GM19023 (cell line): Measurements from ENCODE around the gene MICU2.
A peak's percentile ranks its signal among the peaks of the same experiment; 100 is the strongest.

ENCODE experiments used
- ATAC-seq: cut with Tn5 transposase; IDR thresholded peaks from one replicate; pipeline ENCODE4 v1.9.1; 2021; ENCODE audit warnings: mild to moderate bottlenecking, moderate library complexity; ENCODE audit not compliant: unreplicated experiment

The MICU2 gene

GRCh38 chr13:21504379-21504778 lies 99.6 kb downstream of the MICU2 start:
- ATAC-seq, result no peak

- no peak for ATAC-seq
Measured at GRCh38 chr13:21501686-21502085, 102.3 kb downstream of the MICU2 start.

- no peak for ATAC-seq
Measured at GRCh38 chr13:21486322-21486721, 117.6 kb downstream of the MICU2 start.

GRCh38 chr13:21483748-21484147 lies 120.2 kb downstream of the MICU2 start:
- ATAC-seq, result no peak

- no peak for ATAC-seq
Measured at GRCh38 chr13:21481359-21481758, 122.6 kb downstream of the MICU2 start.

- ATAC-seq, result no peak
Measured at GRCh38 chr13:21478881-21479808, 124.8 kb downstream of the MICU2 start.

- ATAC-seq, result peak; percentile 90
Measured at GRCh38 chr13:21476893-21477472, 127.0 kb downstream of the MICU2 start.

- no peak for ATAC-seq
Measured at GRCh38 chr13:21475115-21475514, 128.9 kb downstream of the MICU2 start.

- ATAC-seq, result no peak
Measured at GRCh38 chr13:21470785-21471184, 133.2 kb downstream of the MICU2 start.

- ATAC-seq, result no peak
Measured at GRCh38 chr13:21466527-21466926, 137.4 kb downstream of the MICU2 start.

GRCh38 chr13:21465710-21466160 lies 138.2 kb downstream of the MICU2 start:
- no peak for ATAC-seq

GRCh38 chr13:21463424-21463823 lies 140.5 kb downstream of the MICU2 start:
- ATAC-seq, result no peak

GRCh38 chr13:21461131-21461530 lies 142.8 kb downstream of the MICU2 start:
- ATAC-seq, result no peak

- ATAC-seq, result peak; percentile 86
Measured at GRCh38 chr13:21458813-21459701, 144.9 kb downstream of the MICU2 start, which contains the start of gene ZDHHC20. Gene ZDHHC20, minus strand, starts transcription at chr13:21459303. Its CDS starts 132 bp downstream, at chr13:21459171.

- ATAC-seq, result peak; percentile 38
Measured at GRCh38 chr13:21458451-21458812, 145.5 kb downstream of the MICU2 start.

GRCh38 chr13:21453387-21454081 lies 150.4 kb downstream of the MICU2 start:
- ATAC-seq, result no peak

- ATAC-seq, result no peak
Measured at GRCh38 chr13:21450936-21451335, 153.0 kb downstream of the MICU2 start.

GRCh38 chr13:21446656-21447055 lies 157.3 kb downstream of the MICU2 start:
- no peak for ATAC-seq

- ATAC-seq, result no peak
Measured at GRCh38 chr13:21445759-21446158, 158.2 kb downstream of the MICU2 start.

GRCh38 chr13:21443171-21443570 lies 160.8 kb downstream of the MICU2 start:
- no peak for ATAC-seq
